Upper lobe of left lung (tissue), 6 donors: ENCODE data around the gene CAPZB. TPM values are rescaled to one million over a fixed set of nuclear protein-coding genes. Genes with fewer than 3 reads are reported as not detected.
A peak's percentile ranks its signal among the peaks of the same experiment; 100 is the strongest.

ENCODE experiments used
- ATAC-seq, 2 donors: fragments of 200-7000 bp; cut with Tn5 transposase; one replicate each; pipeline ENCODE4 v1.9.1; 2022; ENCODE audit warnings: mild to moderate bottlenecking in 2 of 2, moderate library complexity in 2 of 2; ENCODE audit not compliant: low FRiP score in 2 of 2
- DNase-seq, 2 donors: peaks; one replicate each; pipeline ENCODE4 v3.0.0-alpha.2; 2019 to 2020
- H3K27ac ChIP-seq, 4 donors: fragments of 200-600 bp; sonication (generic); one replicate each; pipeline ENCODE4 v1.5.1; 2016 to 2019
- H3K27me3 ChIP-seq, 4 donors: fragments of 200-600 bp; sonication (generic); one replicate each; pipeline ENCODE4 v1.5.1; 2017 to 2019
- H3K36me3 ChIP-seq, 4 donors: fragments of 200-600 bp; sonication (generic); one replicate each; pipeline ENCODE4 v1.5.1; 2016 to 2019
- H3K4me1 ChIP-seq, 4 donors: fragments of 200-600 bp; sonication (generic); one replicate each; pipeline ENCODE4 v1.5.1; 2018 to 2019
- H3K4me3 ChIP-seq, 4 donors: fragments of 200-600 bp; sonication (generic); one replicate each; pipeline ENCODE4 v1.5.1; 2017 to 2019; ENCODE audit warnings: mild to moderate bottlenecking in 2 of 4, moderate library complexity in 1 of 4
- H3K9me3 ChIP-seq, 4 donors: fragments of 200-600 bp; sonication (generic); one replicate each; pipeline ENCODE4 v1.5.1; 2018 to 2019
- CTCF ChIP-seq, 6 experiments: fragments of 450-650 bp in 4 of 6; fragments of 200-600 bp in 2 of 6; sonication (generic) in 2 of 6; IDR thresholded peaks; one replicate each; pipeline ENCODE4 v1.5.1; 2016 to 2019; ENCODE audit warnings: antibody characterized with exemption in 6 of 6
- EP300 ChIP-seq, 4 donors: sonication (generic); formaldehyde crosslinking; IDR thresholded peaks; one replicate each; pipeline ENCODE4 v1.5.1; 2017; ENCODE audit warnings: antibody characterized with exemption in 4 of 4, control low read depth in 2 of 4
- POLR2A ChIP-seq, 4 donors: fragments of 450-650 bp; IDR thresholded peaks; one replicate each; pipeline ENCODE4 v1.5.1; 2016 to 2017; ENCODE audit warnings: antibody characterized with exemption in 4 of 4, mild to moderate bottlenecking in 2 of 4
- POLR2AphosphoS5 ChIP-seq, 2 donors: sonication (generic); formaldehyde crosslinking; IDR thresholded peaks; one replicate each; pipeline ENCODE4 v1.5.1; 2017; ENCODE audit warnings: antibody characterized with exemption in 2 of 2
- WGBS, 2 donors: methylation state at CpG; one replicate each; pipeline ENCODE4 v1.1.5; 2017 to 2018; 5-methylcytosine and 5-hydroxymethylcytosine counted together
- total RNA-seq, 6 donors: library from RNA; depleted of rRNA in 4 of 6; stranded (reverse); fragments of >200 nt in 4 of 6; gene quantifications; one replicate each; pipeline versions ENCODE4 v1.1.0 to v1.2.1, GENCODE V29; 2016 to 2021
- donor health status: DM: no; HTN: no; CAD: no; lungs with moderate emphysema.
- donor health status: DM: no; HTN: yes; CAD: no; lungs with severe emphysema.

CAPZB gene
- total RNA-seq, 6 donors from 2014 or later, result 96.4 to 303 (median 144) TPM

GRCh38 chr1:19453741-19454201, 31.6 kb downstream of the CAPZB start:
- TF ChIP-seq EP300 (IDR thresholded peaks at IDR 0.05) (no peak), POLR2AphosphoS5 (IDR thresholded peaks at IDR 0.05) (no peak), POLR2A (IDR thresholded peaks at IDR 0.05) (no peak), CTCF (IDR thresholded peaks at IDR 0.05) (no peak)
- peak in 1 of 2 donors; percentile 14 for ATAC-seq
- Histone ChIP-seq H3K4me1 (peaks cover 92 to 97% (median 97%) of the 10 kb centered on the region in 4 donors), H3K9me3 (no peaks in the 10 kb centered on the region), H3K36me3 (no peaks in the 10 kb centered on the region), H3K4me3 (no peak overlapping the region), H3K27me3 (no peaks in the 10 kb centered on the region), H3K27ac (peak overlapping the region in 3 of 4 donors; percentile 57 to 65 (median 58))
- DNase-seq, result no peak
- WGBS, 2 donors, result 42 to 56% methylated on average over 3 of the region's 3 CpGs

GRCh38 chr1:19452221-19452663, 33.1 kb downstream of the CAPZB start:
- no peaks in the 10 kb centered on the region for H3K9me3 ChIP-seq
- H3K27me3 ChIP-seq, result no peaks in the 10 kb centered on the region
- peak overlapping the region; percentile 29 to 65 (median 58) for H3K27ac ChIP-seq
- H3K36me3 ChIP-seq, result no peaks in the 10 kb centered on the region
- no peak overlapping the region for H3K4me3 ChIP-seq
- ATAC-seq, result peak; percentile 53 to 68
- 52 to 64% methylated on average over 8 to 12 of the region's 12 CpGs for WGBS, 2 donors
- TF ChIP-seq EP300 (IDR thresholded peaks at IDR 0.05), result peak in 1 of 4 donors; percentile 13
- TF ChIP-seq POLR2AphosphoS5 (IDR thresholded peaks at IDR 0.05), result peak; percentile 12 to 42
- TF ChIP-seq POLR2A (IDR thresholded peaks at IDR 0.05), result no peak
- no peak for TF ChIP-seq CTCF (IDR thresholded peaks at IDR 0.05)
- no peak for DNase-seq
- peaks cover 81 to 96% (median 94%) of the 10 kb centered on the region in 4 donors for H3K4me1 ChIP-seq

GRCh38 chr1:19450811-19451515, 34.4 kb downstream of the CAPZB start:
- WGBS, 2 donors, result 60% methylated on average over 6 of the region's 6 CpGs
- peaks cover 83 to 91% (median 88%) of the 10 kb centered on the region in 4 donors for H3K4me1 ChIP-seq
- TF ChIP-seq POLR2A (IDR thresholded peaks at IDR 0.05) (no peak), POLR2AphosphoS5 (IDR thresholded peaks at IDR 0.05) (peak in 1 of 2 donors; percentile 31), EP300 (IDR thresholded peaks at IDR 0.05) (no peak), CTCF (IDR thresholded peaks at IDR 0.05) (no peak)
- no peak for DNase-seq
- H3K27ac ChIP-seq, result peak overlapping the region; percentile 48 to 80 (median 58)
- peak in 1 of 2 donors; percentile 67 for ATAC-seq
- H3K36me3 ChIP-seq, result no peaks in the 10 kb centered on the region
- H3K27me3 ChIP-seq, result no peaks in the 10 kb centered on the region
- no peaks in the 10 kb centered on the region for H3K9me3 ChIP-seq
- no peak overlapping the region for H3K4me3 ChIP-seq

- DNase-seq, result no peak
- H3K4me3 ChIP-seq, result no peak overlapping the region
- ATAC-seq, result no peak
- no peaks in the 10 kb centered on the region for H3K36me3 ChIP-seq
- H3K9me3 ChIP-seq, result no peaks in the 10 kb centered on the region
- TF ChIP-seq EP300 (IDR thresholded peaks at IDR 0.05) (no peak), CTCF (IDR thresholded peaks at IDR 0.05) (no peak), POLR2AphosphoS5 (IDR thresholded peaks at IDR 0.05) (no peak), POLR2A (IDR thresholded peaks at IDR 0.05) (no peak)
- peaks cover 83 to 89% (median 86%) of the 10 kb centered on the region in 4 donors for H3K4me1 ChIP-seq
- peak overlapping the region; percentile 60 to 80 (median 72) for H3K27ac ChIP-seq
- WGBS, 2 donors, result 79 to 82% methylated on average over 13 of the region's 13 CpGs
- no peaks in the 10 kb centered on the region for H3K27me3 ChIP-seq
Observed at GRCh38 chr1:19449454-19450228, 35.7 kb downstream of the CAPZB start.
